HUDEP-2 (cell line): ENCODE results near the gene DAPK1.

Experiments
- DNase-seq, 76 experiments: peaks; one replicate each; lab custom pipeline; 2025; ENCODE audit not compliant: unreplicated experiment in 76 of 76; lab: John Stamatoyannopoulos, UW

The DAPK1 gene

GRCh38 chr9:87638292-87638691 lies 140.6 kb downstream of the DAPK1 start:
- DNase-seq = no peak

GRCh38 chr9:87639949-87640348 lies 142.3 kb downstream of the DAPK1 start:
- no peak for DNase-seq

- no peak for DNase-seq
Observed at GRCh38 chr9:87640385-87640795, 142.7 kb downstream of the DAPK1 start.

GRCh38 chr9:87641067-87641466 lies 143.4 kb downstream of the DAPK1 start:
- DNase-seq = no peak

- peak in 1 of 76 experiments; percentile 2 for DNase-seq
Observed at GRCh38 chr9:87642330-87643106, 144.9 kb downstream of the DAPK1 start.

- DNase-seq = no peak
Observed at GRCh38 chr9:87643107-87643650, 145.5 kb downstream of the DAPK1 start.

- no peak for DNase-seq
Observed at GRCh38 chr9:87643778-87644570, 146.3 kb downstream of the DAPK1 start.

GRCh38 chr9:87644659-87645058 lies 147.0 kb downstream of the DAPK1 start:
- no peak for DNase-seq

- DNase-seq = no peak
Observed at GRCh38 chr9:87646546-87646945, 148.9 kb downstream of the DAPK1 start.

GRCh38 chr9:87647114-87647513 lies 149.4 kb downstream of the DAPK1 start:
- DNase-seq = no peak

GRCh38 chr9:87648606-87649005 lies 150.9 kb downstream of the DAPK1 start:
- DNase-seq = no peak

GRCh38 chr9:87650611-87651295 lies 153.1 kb downstream of the DAPK1 start:
- DNase-seq = no peak

GRCh38 chr9:87651431-87651830 lies 153.8 kb downstream of the DAPK1 start:
- no peak for DNase-seq

GRCh38 chr9:87653941-87654340 lies 156.3 kb downstream of the DAPK1 start:
- DNase-seq = no peak

GRCh38 chr9:87655731-87656130 lies 158.1 kb downstream of the DAPK1 start:
- no peak for DNase-seq

GRCh38 chr9:87656485-87656884 lies 158.8 kb downstream of the DAPK1 start:
- DNase-seq = no peak

- no peak for DNase-seq
Observed at GRCh38 chr9:87657190-87657589, 159.5 kb downstream of the DAPK1 start.

GRCh38 chr9:87657893-87658292 lies 160.2 kb downstream of the DAPK1 start:
- no peak for DNase-seq

GRCh38 chr9:87658511-87658910 lies 160.8 kb downstream of the DAPK1 start:
- no peak for DNase-seq

GRCh38 chr9:87659534-87660419 lies 162.1 kb downstream of the DAPK1 start:
- DNase-seq = no peak
